SU-DHL-6 (cell line): Measurements from ENCODE around the gene CD180.

Experiments used
- CTCF ChIP-seq: fragments of 200-600 bp; sonication (generic); IDR thresholded peaks from one replicate; pipeline ENCODE4 v1.5.1; 2017; ENCODE audit warnings: antibody characterized with exemption, mild to moderate bottlenecking, low read length, moderate library complexity; ENCODE audit not compliant: insufficient read depth, poor library complexity, severe bottlenecking
- EZH2phosphoT487 ChIP-seq: fragments of 200-600 bp; sonication (generic), shearing (Covaris generic); conservative IDR thresholded peaks from 2 replicates; pipeline ENCODE4 v1.6.1; 2018; ENCODE audit warnings: mild to moderate bottlenecking, antibody characterized with exemption, low read length, moderate library complexity, mixed read lengths

GRCh38 chr5:67222243-67223025, 25.8 kb upstream of the CD180 start:
- no peak for TF ChIP-seq CTCF
- TF ChIP-seq EZH2phosphoT487 = no peak
